Activated CD4-positive, alpha-beta T cell treated with anti-CD3 and anti-CD28 coated beads for 36 hours (primary cell): Measurements from ENCODE around the gene OTOGL. TPM values are rescaled to one million over a fixed set of nuclear protein-coding genes. Genes with fewer than 3 reads are reported as not detected.
"Not testable (repeated sequence)": the region's sequence is repeated elsewhere in the genome, so short reads cannot be mapped to it uniquely, and the experiment has no call there.

Experiments used
- ATAC-seq: fragments of 200-7000 bp; cut with Tn5 transposase; one replicate; pipeline ENCODE4 v1.10.0; 2021; ENCODE audit warnings: mild to moderate bottlenecking, moderate library complexity
- CTCF ChIA-PET: fragments of 350-600 bp; sonication (Branson Sonifier 250); formaldehyde crosslinking; loops from one replicate; lab custom pipeline; 2021; ENCODE audit warnings: antibody characterized with exemption; lab: Charles Lee
- POLR2A ChIA-PET: fragments of 350-600 bp; sonication (Branson Sonifier 250); formaldehyde crosslinking; loops from one replicate; lab custom pipeline; 2021; ENCODE audit warnings: antibody characterized with exemption, inconsistent platforms; lab: Charles Lee
- DNase-seq: peaks from one replicate; pipeline ENCODE4 v3.0.0-alpha.2; 2020
- H3K27ac Mint-ChIP-seq: one replicate; pipeline ENCODE4 v1.8.0; 2021; ENCODE audit warnings: mixed read lengths
- H3K27me3 Mint-ChIP-seq: one replicate; pipeline ENCODE4 v1.8.0; 2021; ENCODE audit warnings: mixed read lengths
- H3K36me3 Mint-ChIP-seq: one replicate; pipeline ENCODE4 v1.8.0; 2021; ENCODE audit warnings: low read depth, mixed read lengths
- H3K4me1 Mint-ChIP-seq: one replicate; pipeline ENCODE4 v1.8.0; 2021; ENCODE audit warnings: mixed read lengths
- H3K4me3 Mint-ChIP-seq: one replicate; pipeline ENCODE4 v1.8.0; 2021; ENCODE audit warnings: mild to moderate bottlenecking, moderate library complexity, mixed read lengths
- H3K9me3 Mint-ChIP-seq: one replicate; pipeline ENCODE4 v1.8.0; 2021; ENCODE audit warnings: low read depth, mixed read lengths
- intact Hi-C, 2 experiments: fragments of 100-400 bp; cut with DNase I in 1 of 2; cut with micrococcal nuclease in 1 of 2; formaldehyde crosslinking; loops; one replicate each; pipeline versions ENCODE4 v1.14.2 to v1.15.1; 2022 to 2024; cut with DNase I, micrococcal nuclease
- total RNA-seq, 2 experiments: library from RNA; stranded (reverse); gene quantifications; one replicate each; pipeline ENCODE4 v1.2.3, GENCODE V29; 2021

The OTOGL gene
- total RNA-seq, 2 experiments from 2014 or later = not detected

- no peak for ATAC-seq
- no peaks in the 10 kb centered on the region for H3K27me3 Mint-ChIP-seq
- no peak for DNase-seq
- H3K4me1 Mint-ChIP-seq = no peaks in the 10 kb centered on the region
- ChIA-PET POLR2A (no interaction called here), CTCF (interaction anchor here (1.2 kb wide), 1 partner anchor 47 kb away, joined by 3 read pairs; no protein-coding TSS in a partner anchor)
- no peaks in the 10 kb centered on the region for H3K36me3 Mint-ChIP-seq
- no peak overlapping the region for H3K27ac Mint-ChIP-seq
- no peaks in the 10 kb centered on the region for H3K9me3 Mint-ChIP-seq
- intact Hi-C loops = no loop called here
- H3K4me3 Mint-ChIP-seq = no peak overlapping the region
Observed at GRCh38 chr12:80233926-80234325, 134.6 kb downstream of the OTOGL start.

GRCh38 chr12:80234667-80235066 is 135.3 kb downstream of the OTOGL start:
- intact Hi-C loops = no loop called here
- ChIA-PET POLR2A (no interaction called here), CTCF (interaction anchor here (1.2 kb wide), 1 partner anchor 48 kb away, joined by 3 read pairs; no protein-coding TSS in a partner anchor)
- no peak overlapping the region for H3K27ac Mint-ChIP-seq
- ATAC-seq (no peak), DNase-seq (no peak)
- H3K36me3 Mint-ChIP-seq = no peaks in the 10 kb centered on the region
- no peak overlapping the region for H3K4me3 Mint-ChIP-seq
- no peaks in the 10 kb centered on the region for H3K9me3 Mint-ChIP-seq
- no peaks in the 10 kb centered on the region for H3K27me3 Mint-ChIP-seq
- H3K4me1 Mint-ChIP-seq = no peaks in the 10 kb centered on the region

- DNase-seq = no peak
- no peak overlapping the region for H3K27ac Mint-ChIP-seq
- H3K27me3 Mint-ChIP-seq = no peaks in the 10 kb centered on the region
- no peaks in the 10 kb centered on the region for H3K9me3 Mint-ChIP-seq
- H3K4me3 Mint-ChIP-seq = no peak overlapping the region
- intact Hi-C loops = no loop called here
- ChIA-PET CTCF (no interaction called here), POLR2A (no interaction called here)
- no peaks in the 10 kb centered on the region for H3K36me3 Mint-ChIP-seq
- ATAC-seq = no peak
- H3K4me1 Mint-ChIP-seq = no peaks in the 10 kb centered on the region
Observed at GRCh38 chr12:80235944-80236343, 136.6 kb downstream of the OTOGL start.

GRCh38 chr12:80239867-80240266 is 140.5 kb downstream of the OTOGL start:
- H3K9me3 Mint-ChIP-seq = no peaks in the 10 kb centered on the region
- POLR2A ChIA-PET = interaction anchor here (0.6 kb wide), 1 partner anchor 552 kb away, joined by 8 read pairs; no protein-coding TSS in a partner anchor
- no peak for DNase-seq
- no peak overlapping the region for H3K27ac Mint-ChIP-seq
- no peak for ATAC-seq
- H3K4me1 Mint-ChIP-seq = no peaks in the 10 kb centered on the region
- no peaks in the 10 kb centered on the region for H3K27me3 Mint-ChIP-seq
- intact Hi-C loops = no loop called here
- no peak overlapping the region for H3K4me3 Mint-ChIP-seq
- CTCF ChIA-PET = no interaction called here
- no peaks in the 10 kb centered on the region for H3K36me3 Mint-ChIP-seq

- Mint-ChIP-seq H3K27ac (no peak overlapping the region), H3K27me3 (no peaks in the 10 kb centered on the region), H3K9me3 (no peaks in the 10 kb centered on the region), H3K36me3 (no peaks in the 10 kb centered on the region), H3K4me1 (no peaks in the 10 kb centered on the region), H3K4me3 (no peak overlapping the region)
- ATAC-seq (no peak), DNase-seq (no peak)
- intact Hi-C loops = no loop called here
- POLR2A ChIA-PET = no interaction called here
- CTCF ChIA-PET = interaction anchor here (0.9 kb wide), 1 partner anchor 28 kb away, joined by 3 read pairs; no protein-coding TSS in a partner anchor
Observed at GRCh38 chr12:80241576-80242273, 142.4 kb downstream of the OTOGL start.

GRCh38 chr12:80242321-80242720 is 143.0 kb downstream of the OTOGL start:
- no peak for ATAC-seq

GRCh38 chr12:80249581-80249980 is 150.2 kb downstream of the OTOGL start:
- POLR2A ChIA-PET, H3K36me3 Mint-ChIP-seq, H3K4me3 Mint-ChIP-seq: not testable (repeated sequence)

More at GRCh38 chr12:80242321-80242720, 143.0 kb downstream of the OTOGL start:
- no peak for DNase-seq
- H3K36me3 Mint-ChIP-seq = no peaks in the 10 kb centered on the region
- no peak overlapping the region for H3K4me3 Mint-ChIP-seq
- no peaks in the 10 kb centered on the region for H3K27me3 Mint-ChIP-seq
- ChIA-PET POLR2A (no interaction called here), CTCF (no interaction called here)
- intact Hi-C loops = no loop called here
- no peaks in the 10 kb centered on the region for H3K4me1 Mint-ChIP-seq
- H3K9me3 Mint-ChIP-seq = no peaks in the 10 kb centered on the region
- no peak overlapping the region for H3K27ac Mint-ChIP-seq

GRCh38 chr12:80257920-80258319 is 158.6 kb downstream of the OTOGL start:
- Mint-ChIP-seq H3K36me3 (no peaks in the 10 kb centered on the region), H3K4me1 (no peaks in the 10 kb centered on the region), H3K27me3 (peaks cover 6% of the 10 kb centered on the region), H3K9me3 (no peaks in the 10 kb centered on the region), H3K27ac (no peak overlapping the region), H3K4me3 (no peak overlapping the region)
- POLR2A ChIA-PET = interaction anchor here (0.6 kb wide), 1 partner anchor 124 kb away, joined by 11 read pairs; no protein-coding TSS in a partner anchor
- intact Hi-C loops = no loop called here
- CTCF ChIA-PET = interaction anchor here (1.0 kb wide), 1 partner anchor 12 kb away, joined by 5 read pairs; no protein-coding TSS in a partner anchor
- no peak for ATAC-seq
- no peak for DNase-seq

More at GRCh38 chr12:80249581-80249980, 150.2 kb downstream of the OTOGL start:
- DNase-seq, intact Hi-C loops, CTCF ChIA-PET, H3K9me3 Mint-ChIP-seq, H3K27ac Mint-ChIP-seq, ATAC-seq, H3K4me1 Mint-ChIP-seq, H3K27me3 Mint-ChIP-seq: not testable (repeated sequence)

- Mint-ChIP-seq H3K4me1 (no peaks in the 10 kb centered on the region), H3K4me3 (no peak overlapping the region), H3K9me3 (no peaks in the 10 kb centered on the region), H3K36me3 (no peaks in the 10 kb centered on the region), H3K27me3 (peaks cover 7% of the 10 kb centered on the region), H3K27ac (no peak overlapping the region)
- intact Hi-C loops = no loop called here
- ChIA-PET POLR2A (no interaction called here), CTCF (interaction anchor here (1.5 kb wide), 1 partner anchor 10 kb away, joined by 4 read pairs; no protein-coding TSS in a partner anchor)
- ATAC-seq (no peak), DNase-seq (no peak)
Observed at GRCh38 chr12:80260269-80260668, 160.9 kb downstream of the OTOGL start.

GRCh38 chr12:80261403-80261802 is 162.1 kb downstream of the OTOGL start:
- H3K4me1 Mint-ChIP-seq = no peaks in the 10 kb centered on the region
- no peak overlapping the region for H3K4me3 Mint-ChIP-seq
- no peak for DNase-seq
- H3K36me3 Mint-ChIP-seq = no peaks in the 10 kb centered on the region
- POLR2A ChIA-PET = no interaction called here
- intact Hi-C loops = no loop called here
- no peak for ATAC-seq
- no peaks in the 10 kb centered on the region for H3K9me3 Mint-ChIP-seq
- no peak overlapping the region for H3K27ac Mint-ChIP-seq
- CTCF ChIA-PET = interaction anchor here (1.5 kb wide), 1 partner anchor 8 kb away, joined by 4 read pairs; no protein-coding TSS in a partner anchor
- peaks cover 9% of the 10 kb centered on the region for H3K27me3 Mint-ChIP-seq

- no peaks in the 10 kb centered on the region for H3K9me3 Mint-ChIP-seq
- H3K36me3 Mint-ChIP-seq = no peaks in the 10 kb centered on the region
- intact Hi-C loops = no loop called here
- ATAC-seq (no peak), DNase-seq (no peak)
- CTCF ChIA-PET = no interaction called here
- no peaks in the 10 kb centered on the region for H3K4me1 Mint-ChIP-seq
- no peak overlapping the region for H3K27ac Mint-ChIP-seq
- POLR2A ChIA-PET = no interaction called here
- peaks cover 6% of the 10 kb centered on the region for H3K27me3 Mint-ChIP-seq
- H3K4me3 Mint-ChIP-seq = no peak overlapping the region
Observed at GRCh38 chr12:80262346-80262745, 163.0 kb downstream of the OTOGL start.

- Mint-ChIP-seq H3K4me1 (no peaks in the 10 kb centered on the region), H3K27ac (no peak overlapping the region), H3K9me3 (no peaks in the 10 kb centered on the region), H3K4me3 (no peak overlapping the region), H3K36me3 (no peaks in the 10 kb centered on the region), H3K27me3 (peaks cover 6% of the 10 kb centered on the region)
- POLR2A ChIA-PET = no interaction called here
- ATAC-seq (no peak), DNase-seq (no peak)
- CTCF ChIA-PET = no interaction called here
- intact Hi-C loops = no loop called here
Observed at GRCh38 chr12:80262771-80263170, 163.4 kb downstream of the OTOGL start.
